ENCODE results near the gene CHRNB2. TPM values are rescaled to one million over a fixed set of nuclear protein-coding genes. Genes with fewer than 3 reads are reported as not detected.
A peak's percentile ranks its signal among the peaks of the same experiment; 100 is the strongest.

Gene CHRNB2
- total and polyA plus RNA-seq, 10 donors, result 0.03 to 0.32 (median 0.18) TPM; not detected in 7

- DNase-seq, result peak; percentile 43
- intact Hi-C loops (cut with DNase I; ENCODE audit: low total_unique reads), result no loop called here
- 68 to 80% (median 69%) methylated on average over 6 of the region's 6 CpGs for WGBS, 5 donors
- no peaks in the 10 kb centered on the region for H3K9me3 ChIP-seq
- H3K36me3 ChIP-seq, result no peaks in the 10 kb centered on the region
- H3K4me1 ChIP-seq, result no peaks in the 10 kb centered on the region
- H3K27me3 ChIP-seq (replicated peaks in 1 of 7), result no peaks in the 10 kb centered on the region
- H3K4me3 ChIP-seq, result no peak overlapping the region
- no peak for TF ChIP-seq POLR2AphosphoS5 (IDR thresholded peaks at IDR 0.05)
- no peak for TF ChIP-seq POLR2A (IDR thresholded peaks at IDR 0.05)
- TF ChIP-seq CTCF (IDR thresholded peaks at IDR 0.05 in 8 of 11, conservative IDR thresholded peaks at IDR 0.05 in 3 of 11), result no peak
- no peak overlapping the region for H3K27ac ChIP-seq
Measured at GRCh38 chr1:154541231-154541630, 26.3 kb upstream of the CHRNB2 start.

DNA sequence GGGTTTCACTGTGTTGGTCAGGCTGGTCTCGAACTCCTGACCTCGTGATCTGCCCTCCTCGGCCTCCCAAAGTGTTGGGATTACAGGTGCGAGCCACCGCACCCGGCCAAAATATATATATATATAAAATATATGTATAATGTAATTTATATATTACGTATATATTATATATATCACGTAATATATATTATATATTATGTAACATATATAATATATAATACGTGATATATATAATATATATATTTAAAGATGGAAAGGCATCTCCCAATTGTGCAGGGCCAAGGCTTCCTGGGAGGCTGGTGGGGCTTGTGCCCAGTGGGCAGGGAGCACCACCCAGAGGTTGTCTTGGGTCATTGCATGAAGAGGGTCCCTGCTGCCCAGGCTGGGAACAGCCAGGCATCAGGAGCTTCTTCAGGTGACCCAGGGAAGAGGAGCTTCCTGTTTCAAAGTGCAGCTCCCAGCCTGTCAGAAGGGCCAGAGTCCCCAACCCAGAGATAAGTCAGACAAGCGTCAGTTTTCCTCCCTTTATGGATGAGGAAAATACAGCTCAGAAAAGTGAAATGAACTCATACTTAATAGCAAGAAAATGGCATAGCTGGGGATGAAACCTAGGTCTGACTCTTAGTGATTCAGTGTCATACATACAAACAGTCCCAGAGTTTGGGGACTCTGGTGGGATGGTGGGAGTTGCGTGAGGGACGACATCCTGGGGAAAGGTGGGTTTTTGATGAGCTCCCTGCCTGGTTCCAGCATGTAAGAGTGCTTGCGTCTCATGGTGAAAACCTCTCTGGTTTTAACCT lies 21.1 kb upstream of the CHRNB2 start:
- H3K27ac ChIP-seq, result no peak overlapping the region
- intact Hi-C loops (cut with DNase I; ENCODE audit: low total_unique reads), result loop anchor here (5.0 kb wide), 1 partner anchor 64 kb away; no protein-coding TSS in a partner anchor
- H3K27me3 ChIP-seq (replicated peaks in 1 of 7), result no peaks in the 10 kb centered on the region
- TF ChIP-seq POLR2A (IDR thresholded peaks at IDR 0.05) (no peak), POLR2AphosphoS5 (IDR thresholded peaks at IDR 0.05) (peak in 2 of 3 donors; percentile 34 to 52), CTCF (IDR thresholded peaks at IDR 0.05 in 8 of 11, conservative IDR thresholded peaks at IDR 0.05 in 3 of 11) (peak; percentile 49 to 87 (median 80))
- no peak overlapping the region for H3K4me3 ChIP-seq
- peaks cover 4 to 35% (median 31%) of the 10 kb centered on the region in 6 donors for H3K36me3 ChIP-seq
- DNase-seq, result no peak
- 80 to 86% (median 84%) methylated on average over 13 of the region's 13 CpGs for WGBS, 5 donors
- peaks cover 0 to 34% (median 11%) of the 10 kb centered on the region in 6 donors for H3K4me1 ChIP-seq
- no peaks in the 10 kb centered on the region for H3K9me3 ChIP-seq

- Histone ChIP-seq H3K27me3 (replicated peaks in 1 of 7) (no peaks in the 10 kb centered on the region), H3K9me3 (no peaks in the 10 kb centered on the region), H3K4me1 (peaks cover 0 to 36% (median 11%) of the 10 kb centered on the region in 6 donors), H3K4me3 (no peak overlapping the region), H3K27ac (peak overlapping the region in 3 of 8 donors; percentile 38 to 53 (median 43)), H3K36me3 (peaks cover 9 to 43% (median 38%) of the 10 kb centered on the region in 6 donors)
- intact Hi-C loops (cut with DNase I; ENCODE audit: low total_unique reads), result loop anchor here (5.0 kb wide), 1 partner anchor 65 kb away; no protein-coding TSS in a partner anchor
- DNase-seq, result peak; percentile 36
- TF ChIP-seq POLR2A (IDR thresholded peaks at IDR 0.05) (no peak), POLR2AphosphoS5 (IDR thresholded peaks at IDR 0.05) (no peak), CTCF (IDR thresholded peaks at IDR 0.05 in 8 of 11, conservative IDR thresholded peaks at IDR 0.05 in 3 of 11) (no peak)
- WGBS, 5 donors, result 84 to 91% (median 86%) methylated on average over 11 of the region's 11 CpGs
Measured at GRCh38 chr1:154547105-154547732, 20.4 kb upstream of the CHRNB2 start.

DNA sequence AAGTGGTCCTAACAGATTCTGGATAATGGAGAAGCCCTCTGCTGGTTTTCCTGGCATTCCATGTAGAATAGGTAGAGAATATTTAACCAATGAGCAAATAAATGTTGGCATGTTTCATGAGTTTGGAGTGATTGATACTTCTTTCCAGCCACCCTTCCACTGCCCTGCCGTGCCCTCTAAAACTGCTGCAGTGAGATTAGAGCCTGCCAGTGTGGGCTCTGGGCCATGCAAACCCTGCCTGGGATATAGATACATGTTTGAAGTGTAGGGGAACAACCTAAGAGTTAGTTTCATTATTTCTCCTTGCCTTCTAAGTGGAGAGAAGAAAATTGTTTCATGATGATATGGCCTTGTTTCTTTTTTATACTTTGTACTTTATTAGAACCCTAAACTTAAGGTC lies 19.6 kb upstream of the CHRNB2 start:
- peak overlapping the region in 4 of 8 donors; percentile 1 to 53 (median 40) for H3K27ac ChIP-seq

More for the DNA sequence above, 19.6 kb upstream of the CHRNB2 start:
- DNase-seq, result peak; percentile 17
- WGBS, 5 donors, result 25 to 64% (median 41%) methylated on average over 1 of the region's 1 CpG
- H3K4me1 ChIP-seq, result peaks cover 0 to 41% (median 11%) of the 10 kb centered on the region in 6 donors
- no peaks in the 10 kb centered on the region for H3K27me3 ChIP-seq (replicated peaks in 1 of 7)
- peaks cover 15 to 51% (median 47%) of the 10 kb centered on the region in 6 donors for H3K36me3 ChIP-seq
- no peaks in the 10 kb centered on the region for H3K9me3 ChIP-seq
- TF ChIP-seq POLR2AphosphoS5 (IDR thresholded peaks at IDR 0.05) (no peak), CTCF (IDR thresholded peaks at IDR 0.05 in 8 of 11, conservative IDR thresholded peaks at IDR 0.05 in 3 of 11) (no peak), POLR2A (IDR thresholded peaks at IDR 0.05) (no peak)
- intact Hi-C loops (cut with DNase I; ENCODE audit: low total_unique reads), result loop anchor here (5.0 kb wide), 1 partner anchor 66 kb away; no protein-coding TSS in a partner anchor
- H3K4me3 ChIP-seq, result no peak overlapping the region

Data from spleen (tissue), 11 donors.